NT2/D1 (cell line): ENCODE measurements around the gene SLC16A12.

Experiments
- DNase-seq: peaks from one replicate; pipeline ENCODE4 v3.0.0-alpha.2; 2011; ENCODE audit warnings: low read depth, low spot score
- H3K27me3 ChIP-seq: 2 replicates; pipeline ENCODE4 v1.6.0; 2011; ENCODE audit warnings: mild to moderate bottlenecking; ENCODE audit not compliant: insufficient read length, insufficient read depth
- H3K36me3 ChIP-seq: 2 replicates; pipeline ENCODE4 v1.6.1; 2011; ENCODE audit warnings: mild to moderate bottlenecking, low read length, mixed read lengths; ENCODE audit not compliant: insufficient read depth, insufficient read length
- H3K4me1 ChIP-seq: 2 replicates; pipeline ENCODE4 v1.5.1; 2011; ENCODE audit not compliant: insufficient read depth, insufficient read length
- H3K4me3 ChIP-seq: 2 replicates; pipeline ENCODE4 v1.5.1; 2011; ENCODE audit warnings: low read depth; ENCODE audit not compliant: insufficient read length
- H3K9ac ChIP-seq: 2 replicates; pipeline ENCODE4 v1.6.0; 2011; ENCODE audit warnings: low read depth; ENCODE audit not compliant: insufficient read length
- H3K9me3 ChIP-seq: 2 replicates; pipeline ENCODE4 v1.5.1; 2011; ENCODE audit warnings: mild to moderate bottlenecking, low read length; ENCODE audit not compliant: insufficient read depth
- SUZ12 ChIP-seq: IDR thresholded peaks from 2 replicates; pipeline ENCODE4 v1.6.1; 2011; ENCODE audit not compliant: insufficient read length, insufficient read depth; ENCODE audit errors: extremely low read depth
- YY1 ChIP-seq: IDR thresholded peaks from 2 replicates; pipeline ENCODE4 v1.6.1; 2011; ENCODE audit not compliant: insufficient read length, insufficient read depth
- ZNF274 ChIP-seq: IDR thresholded peaks from 2 replicates; pipeline ENCODE4 v1.6.1; 2011; ENCODE audit warnings: mild to moderate bottlenecking, low read depth, low read length

Gene SLC16A12

DNA sequence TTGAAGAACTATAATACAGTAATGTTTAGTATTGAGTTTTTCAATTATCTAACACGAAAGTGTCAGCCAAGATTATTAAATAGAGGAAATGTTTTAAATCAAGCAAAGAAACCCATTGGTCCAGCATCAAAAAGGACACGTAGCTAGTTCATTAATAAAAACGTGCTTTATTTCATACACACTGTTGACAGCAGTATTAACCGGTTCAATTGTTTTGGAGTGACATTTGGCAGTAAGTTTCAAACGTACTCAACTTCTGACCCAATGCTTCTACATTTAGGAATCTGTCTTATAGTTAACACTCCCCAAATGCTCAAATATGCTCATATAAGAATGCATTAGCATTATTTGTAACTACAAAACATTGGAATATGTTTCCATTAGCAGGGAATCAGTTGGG, 41.3 kb downstream of the SLC16A12 start:
- no peak for DNase-seq
- Histone ChIP-seq H3K27me3 (no peaks in the 10 kb centered on the region), H3K9me3 (no peaks in the 10 kb centered on the region), H3K4me3 (no peak overlapping the region), H3K36me3 (no peaks in the 10 kb centered on the region), H3K4me1 (no peaks in the 10 kb centered on the region), H3K9ac (no peak overlapping the region)
- TF ChIP-seq ZNF274, result no peak
- no peak for TF ChIP-seq SUZ12
- TF ChIP-seq YY1, result no peak

- H3K27me3 ChIP-seq, result no peaks in the 10 kb centered on the region
- TF ChIP-seq YY1 (no peak), ZNF274 (no peak)
- H3K4me3 ChIP-seq, result no peak overlapping the region
- no peaks in the 10 kb centered on the region for H3K9me3 ChIP-seq
- no peaks in the 10 kb centered on the region for H3K4me1 ChIP-seq
- no peak overlapping the region for H3K9ac ChIP-seq
- DNase-seq, result no peak
- H3K36me3 ChIP-seq, result no peaks in the 10 kb centered on the region
Observed at GRCh38 chr10:89491932-89492331, 43.5 kb downstream of the SLC16A12 start.

DNA sequence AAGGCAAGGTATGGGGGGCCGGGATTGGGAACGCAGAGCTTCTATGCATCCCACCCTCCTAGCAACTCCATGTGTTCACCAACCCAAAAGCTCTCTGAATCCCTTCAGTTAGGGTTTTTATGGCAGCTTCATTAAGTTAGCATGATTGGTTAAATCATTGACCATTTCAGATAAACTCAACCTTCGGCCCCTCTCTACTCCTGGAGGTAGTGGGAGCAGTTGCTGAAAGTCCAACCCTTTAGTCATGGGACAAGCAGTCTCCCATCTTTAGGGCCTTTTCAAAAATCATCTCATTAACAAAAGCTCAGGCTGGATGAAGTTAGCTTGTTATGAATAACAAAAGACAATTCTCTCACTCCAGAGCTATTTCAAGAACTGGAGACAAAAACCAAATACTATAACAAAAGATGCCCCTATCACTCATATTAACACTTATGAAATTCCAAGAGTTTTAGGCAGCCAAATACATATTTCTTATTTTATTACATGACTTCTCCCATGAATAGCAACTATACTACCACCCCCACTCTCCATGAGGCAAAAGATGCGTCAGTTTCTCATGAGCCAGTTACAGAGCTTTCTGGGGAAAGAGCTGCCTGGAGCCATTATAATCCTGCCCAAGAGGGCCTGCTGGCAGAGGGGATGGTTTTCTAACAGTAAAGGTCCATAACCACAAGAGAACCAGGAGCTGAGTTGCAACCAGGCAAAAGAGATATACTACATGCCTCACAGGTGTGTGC, 44.6 kb downstream of the SLC16A12 start:
- no peak overlapping the region for H3K4me3 ChIP-seq
- H3K9ac ChIP-seq, result no peak overlapping the region
- no peaks in the 10 kb centered on the region for H3K9me3 ChIP-seq
- no peaks in the 10 kb centered on the region for H3K36me3 ChIP-seq
- TF ChIP-seq SUZ12, result no peak
- no peak for TF ChIP-seq ZNF274
- TF ChIP-seq YY1, result no peak
- DNase-seq, result no peak
- no peaks in the 10 kb centered on the region for H3K27me3 ChIP-seq
- no peaks in the 10 kb centered on the region for H3K4me1 ChIP-seq

DNA sequence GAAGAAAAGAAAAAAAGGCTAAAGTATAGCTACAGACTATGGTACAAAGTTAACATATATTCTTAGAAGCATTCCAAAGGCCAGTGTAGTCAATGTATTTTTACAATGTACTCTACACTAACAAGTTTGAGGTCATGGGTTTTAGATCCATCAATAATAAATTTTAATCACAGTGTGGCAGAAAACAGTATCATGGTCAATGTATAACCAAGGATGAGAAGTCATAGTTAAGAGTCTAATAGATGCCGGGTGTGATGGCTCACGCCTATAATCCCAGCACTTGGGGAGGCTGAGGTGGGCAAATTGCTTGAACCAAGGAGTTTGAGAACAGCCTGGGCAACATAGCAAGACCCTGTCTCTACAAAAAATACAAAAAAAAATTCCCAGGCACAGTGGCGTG, 53.1 kb downstream of the SLC16A12 start:
- DNase-seq, result no peak
- H3K36me3 ChIP-seq, result no peaks in the 10 kb centered on the region
- no peak overlapping the region for H3K4me3 ChIP-seq

GRCh38 chr10:89481662-89482061, 53.7 kb downstream of the SLC16A12 start:
- H3K4me3 ChIP-seq, result no peak overlapping the region
- TF ChIP-seq ZNF274, result no peak
- no peak for TF ChIP-seq SUZ12
- no peak for TF ChIP-seq YY1
- H3K27me3 ChIP-seq, result no peaks in the 10 kb centered on the region
- DNase-seq, result no peak
- peaks cover 7% of the 10 kb centered on the region; the same call in 1 of the 2 replicates for H3K9me3 ChIP-seq
- H3K36me3 ChIP-seq, result no peaks in the 10 kb centered on the region
- no peak overlapping the region for H3K9ac ChIP-seq
- H3K4me1 ChIP-seq, result no peaks in the 10 kb centered on the region

More for the DNA sequence above, 53.1 kb downstream of the SLC16A12 start:
- TF ChIP-seq ZNF274 (no peak), YY1 (no peak), SUZ12 (no peak)
- Histone ChIP-seq H3K27me3 (no peaks in the 10 kb centered on the region), H3K9ac (no peak overlapping the region), H3K9me3 (peaks cover 7% of the 10 kb centered on the region; the same call in 1 of the 2 replicates), H3K4me1 (no peaks in the 10 kb centered on the region)

- Histone ChIP-seq H3K4me3 (no peak overlapping the region), H3K9me3 (peaks cover 7% of the 10 kb centered on the region; the same call in 1 of the 2 replicates), H3K36me3 (no peaks in the 10 kb centered on the region), H3K4me1 (no peaks in the 10 kb centered on the region), H3K27me3 (no peaks in the 10 kb centered on the region), H3K9ac (no peak overlapping the region)
- no peak for TF ChIP-seq YY1
- TF ChIP-seq SUZ12, result no peak
- TF ChIP-seq ZNF274, result no peak
- no peak for DNase-seq
Observed at GRCh38 chr10:89479771-89480446, 55.5 kb downstream of the SLC16A12 start.

- no peaks in the 10 kb centered on the region for H3K4me1 ChIP-seq
- TF ChIP-seq YY1, result no peak
- no peak for TF ChIP-seq ZNF274
- no peak for TF ChIP-seq SUZ12
Observed at GRCh38 chr10:89478739-89479654, 56.4 kb downstream of the SLC16A12 start.

More at GRCh38 chr10:89478739-89479654, 56.4 kb downstream of the SLC16A12 start:
- no peak for DNase-seq
- Histone ChIP-seq H3K9me3 (peaks cover 7% of the 10 kb centered on the region; the same call in 1 of the 2 replicates), H3K27me3 (no peaks in the 10 kb centered on the region), H3K4me3 (no peak overlapping the region), H3K36me3 (no peaks in the 10 kb centered on the region), H3K9ac (no peak overlapping the region)
